ENCODE data around the gene NTSR2. TPM values are rescaled to one million over a fixed set of nuclear protein-coding genes. Genes with fewer than 3 reads are reported as not detected.

Gene NTSR2
- total RNA-seq, 4 donors from 2014 or later, result not detected

GRCh38 chr2:11696736-11697102, 26.7 kb upstream of the NTSR2 start:
- Histone ChIP-seq H3K9me3 (no peaks in the 10 kb centered on the region), H3K4me3 (replicated peaks in 1 of 3) (no peak overlapping the region), H3K4me1 (peaks cover 4 to 17% of the 10 kb centered on the region in 2 donors), H3K36me3 (no peaks in the 10 kb centered on the region), H3K27me3 (no peaks in the 10 kb centered on the region), H3K27ac (no peak overlapping the region)
- 65 to 80% methylated on average over 9 of the region's 9 CpGs for WGBS, 2 donors
- TF ChIP-seq, protein P1, sequence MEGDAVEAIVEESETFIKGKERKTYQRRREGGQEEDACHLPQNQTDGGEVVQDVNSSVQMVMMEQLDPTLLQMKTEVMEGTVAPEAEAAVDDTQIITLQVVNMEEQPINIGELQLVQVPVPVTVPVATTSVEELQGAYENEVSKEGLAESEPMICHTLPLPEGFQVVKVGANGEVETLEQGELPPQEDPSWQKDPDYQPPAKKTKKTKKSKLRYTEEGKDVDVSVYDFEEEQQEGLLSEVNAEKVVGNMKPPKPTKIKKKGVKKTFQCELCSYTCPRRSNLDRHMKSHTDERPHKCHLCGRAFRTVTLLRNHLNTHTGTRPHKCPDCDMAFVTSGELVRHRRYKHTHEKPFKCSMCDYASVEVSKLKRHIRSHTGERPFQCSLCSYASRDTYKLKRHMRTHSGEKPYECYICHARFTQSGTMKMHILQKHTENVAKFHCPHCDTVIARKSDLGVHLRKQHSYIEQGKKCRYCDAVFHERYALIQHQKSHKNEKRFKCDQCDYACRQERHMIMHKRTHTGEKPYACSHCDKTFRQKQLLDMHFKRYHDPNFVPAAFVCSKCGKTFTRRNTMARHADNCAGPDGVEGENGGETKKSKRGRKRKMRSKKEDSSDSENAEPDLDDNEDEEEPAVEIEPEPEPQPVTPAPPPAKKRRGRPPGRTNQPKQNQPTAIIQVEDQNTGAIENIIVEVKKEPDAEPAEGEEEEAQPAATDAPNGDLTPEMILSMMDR (IDR thresholded peaks at IDR 0.05), result no peak
- no peak for TF ChIP-seq POLR2A (IDR thresholded peaks at IDR 0.05)
- DNase-seq, result no peak
- intact Hi-C loops (cut with DNase I), result no loop called here

DNA sequence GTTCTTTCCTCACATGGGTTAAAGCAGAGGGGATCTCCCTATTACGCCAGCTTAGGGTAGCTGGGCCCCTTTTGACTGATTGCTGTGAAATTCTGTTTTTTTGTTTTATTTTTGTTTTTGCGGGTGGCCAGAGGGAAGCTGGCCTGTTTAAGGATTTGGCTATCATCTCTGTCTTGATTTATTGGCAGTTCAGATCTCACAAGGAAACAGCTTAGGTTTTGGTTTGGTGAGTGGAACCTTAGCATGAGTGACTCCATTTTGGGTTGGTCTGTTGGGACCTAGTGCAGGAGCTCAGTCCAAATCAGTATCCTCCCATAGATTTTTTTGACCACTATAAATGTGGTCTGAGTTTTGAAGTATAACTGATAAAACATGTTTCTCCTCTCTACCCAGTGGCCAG, 25.6 kb upstream of the NTSR2 start:
- no peak overlapping the region for H3K27ac ChIP-seq
- H3K9me3 ChIP-seq, result no peaks in the 10 kb centered on the region
- TF ChIP-seq, protein P1 (IDR thresholded peaks at IDR 0.05), result no peak
- TF ChIP-seq POLR2A (IDR thresholded peaks at IDR 0.05), result no peak
- intact Hi-C loops (cut with DNase I), result no loop called here
- 91 to 94% methylated on average over 2 of the region's 2 CpGs for WGBS, 2 donors
- H3K4me1 ChIP-seq, result peaks cover 4 to 17% of the 10 kb centered on the region in 2 donors
- DNase-seq, result no peak
- H3K4me3 ChIP-seq (replicated peaks in 1 of 3), result no peak overlapping the region
- no peaks in the 10 kb centered on the region for H3K36me3 ChIP-seq
- no peaks in the 10 kb centered on the region for H3K27me3 ChIP-seq

DNA sequence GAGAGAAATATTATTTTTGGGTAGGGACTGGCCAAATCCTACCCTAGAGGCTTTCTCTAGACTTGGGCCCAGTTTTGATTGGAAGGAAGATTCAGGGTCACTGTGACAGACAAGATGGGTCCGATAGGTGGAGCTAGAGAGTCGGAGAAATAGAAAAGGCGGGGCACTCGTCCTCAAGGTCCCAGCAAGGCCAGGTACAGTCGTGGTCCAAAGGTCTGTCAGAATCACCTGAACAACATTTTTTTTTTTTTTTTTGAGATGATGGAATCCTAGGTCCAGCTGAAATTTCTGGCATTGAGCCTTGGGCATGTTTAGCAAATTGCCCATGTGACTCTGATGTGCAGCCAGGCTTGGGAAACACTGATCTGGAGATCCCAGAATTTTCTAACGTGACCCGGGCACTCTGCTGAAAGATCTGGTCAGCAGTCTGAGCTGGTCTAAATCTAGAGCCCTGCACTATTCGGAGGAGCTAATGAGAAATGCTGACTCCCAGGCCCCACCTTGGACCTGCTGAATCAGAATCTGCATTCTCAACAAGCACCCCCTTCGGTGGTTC, 23.0 kb upstream of the NTSR2 start:
- peaks cover 13 to 23% of the 10 kb centered on the region in 2 donors for H3K4me1 ChIP-seq
- no peak overlapping the region for H3K4me3 ChIP-seq (replicated peaks in 1 of 3)
- H3K27me3 ChIP-seq, result no peaks in the 10 kb centered on the region
- no peak overlapping the region for H3K27ac ChIP-seq
- TF ChIP-seq, protein P1 (IDR thresholded peaks at IDR 0.05), result peak; percentile 37 to 83 (median 70)
- no peak for TF ChIP-seq POLR2A (IDR thresholded peaks at IDR 0.05)
- intact Hi-C loops (cut with DNase I), result no loop called here
- WGBS, 2 donors, result 16 to 23% methylated on average over 8 to 9 of the region's 9 CpGs
- DNase-seq, result peak; percentile 70 to 73
- H3K9me3 ChIP-seq, result no peaks in the 10 kb centered on the region
- H3K36me3 ChIP-seq, result no peaks in the 10 kb centered on the region

- Histone ChIP-seq H3K9me3 (no peaks in the 10 kb centered on the region), H3K4me3 (replicated peaks in 1 of 3) (no peak overlapping the region), H3K4me1 (peaks cover 10% of the 10 kb centered on the region in 2 donors), H3K36me3 (no peaks in the 10 kb centered on the region), H3K27me3 (no peaks in the 10 kb centered on the region), H3K27ac (no peak overlapping the region)
- TF ChIP-seq, protein P1 (IDR thresholded peaks at IDR 0.05), result no peak
- TF ChIP-seq POLR2A (IDR thresholded peaks at IDR 0.05), result no peak
- DNase-seq, result no peak
- 81 to 91% methylated on average over 5 of the region's 5 CpGs for WGBS, 2 donors
- intact Hi-C loops (cut with DNase I), result no loop called here
Observed at GRCh38 chr2:11691076-11691660, 21.2 kb upstream of the NTSR2 start.
